Activated T-cell treated with anti-CD3 and anti-CD28 coated beads, Interleukin-2, amount 50 U/mL, for 72 hours (primary cell): ENCODE measurements around the gene ST6GAL1. TPM values are rescaled to one million over a fixed set of nuclear protein-coding genes. Genes with fewer than 3 reads are reported as not detected.
"Not testable (repeated sequence)": the region's sequence is repeated elsewhere in the genome, so short reads cannot be mapped to it uniquely, and the experiment has no call there.

Experiments
- ATAC-seq, 2 donors: fragments of 150-1000 bp; cut with Tn5 transposase; replicated peaks in 1 of 2; 2 replicates each; pipeline ENCODE4 v1.10.0; 2021; ENCODE audit warnings: moderate library complexity in 2 of 2, mild to moderate bottlenecking in 1 of 2
- DNase-seq, 2 donors: peaks; one replicate each; pipeline ENCODE4 v3.0.0; 2021 to 2022; ENCODE audit warnings: mixed read lengths in 1 of 2
- H3K27ac Mint-ChIP-seq: one replicate; pipeline ENCODE4 v1.8.0; 2022; ENCODE audit warnings: mild to moderate bottlenecking, moderate library complexity, mixed read lengths
- H3K27me3 Mint-ChIP-seq: one replicate; pipeline ENCODE4 v1.8.0; 2022; ENCODE audit warnings: low read depth, mixed read lengths
- H3K36me3 Mint-ChIP-seq, 2 donors: one replicate each; pipeline ENCODE4 v1.8.0; 2022; ENCODE audit warnings: mixed read lengths in 2 of 2, mild to moderate bottlenecking in 1 of 2; ENCODE audit not compliant: insufficient read depth in 2 of 2
- H3K4me1 Mint-ChIP-seq: one replicate; pipeline ENCODE4 v1.8.0; 2022; ENCODE audit warnings: low read depth, mixed read lengths
- H3K4me3 Mint-ChIP-seq, 2 donors: one replicate each; pipeline ENCODE4 v1.8.0; 2022; ENCODE audit warnings: mild to moderate bottlenecking in 2 of 2, mixed read lengths in 2 of 2, moderate library complexity in 2 of 2
- H3K9me3 Mint-ChIP-seq, 2 donors: one replicate each; pipeline ENCODE4 v1.8.0; 2022; ENCODE audit warnings: mixed read lengths in 2 of 2
- total RNA-seq, 2 donors: library from RNA; stranded (reverse); gene quantifications; one replicate each; pipeline ENCODE4 v1.2.3, GENCODE V29; 2022

The ST6GAL1 gene
- total RNA-seq, 2 donors from 2014 or later: 98.1 to 104 TPM

GRCh38 chr3:187051724-187052366 lies 121.5 kb downstream of the ST6GAL1 start:
- Mint-ChIP-seq H3K4me1 (peaks cover 47% of the 10 kb centered on the region), H3K36me3 (peaks cover 60 to 90% of the 10 kb centered on the region in 2 donors), H3K27ac (peak overlapping the region; percentile 76), H3K4me3 (no peak overlapping the region), H3K9me3 (peaks cover 21 to 22% of the 10 kb centered on the region in 2 donors), H3K27me3 (no peaks in the 10 kb centered on the region)
- no peak for DNase-seq
- no peak for ATAC-seq

DNA sequence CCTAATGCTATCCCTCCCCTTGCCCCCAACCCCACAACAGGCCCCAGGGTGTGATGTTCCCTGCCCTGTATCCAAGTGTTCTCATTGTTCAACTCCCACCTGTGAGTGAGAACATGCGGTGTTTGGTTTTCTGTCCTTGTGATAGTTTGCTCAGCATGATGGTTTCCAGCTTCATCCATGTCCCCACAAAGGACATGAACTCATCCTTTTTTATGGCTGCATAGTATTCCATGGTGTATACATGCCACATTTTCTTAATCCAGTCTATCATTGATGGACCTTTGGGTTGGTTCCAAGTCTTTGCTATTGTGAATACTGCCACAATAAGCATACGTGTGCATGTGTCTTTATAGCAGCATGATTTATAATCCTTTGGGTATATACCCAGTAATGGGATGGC lies 122.1 kb downstream of the ST6GAL1 start:
- H3K27ac Mint-ChIP-seq, DNase-seq, H3K4me3 Mint-ChIP-seq, ATAC-seq, H3K27me3 Mint-ChIP-seq: not testable (repeated sequence)
- H3K36me3 Mint-ChIP-seq: peaks cover 65 to 91% of the 10 kb centered on the region in 2 donors
- H3K9me3 Mint-ChIP-seq: peaks cover 24 to 25% of the 10 kb centered on the region in 2 donors
- H3K4me1 Mint-ChIP-seq: peaks cover 41% of the 10 kb centered on the region

GRCh38 chr3:187054433-187054832 lies 124.1 kb downstream of the ST6GAL1 start:
- ATAC-seq, H3K27ac Mint-ChIP-seq, H3K27me3 Mint-ChIP-seq, H3K4me3 Mint-ChIP-seq, DNase-seq: not testable (repeated sequence)
- peaks cover 66 to 96% of the 10 kb centered on the region in 2 donors for H3K36me3 Mint-ChIP-seq
- H3K9me3 Mint-ChIP-seq: peaks cover 21 to 25% of the 10 kb centered on the region in 2 donors
- peaks cover 28% of the 10 kb centered on the region for H3K4me1 Mint-ChIP-seq

DNA sequence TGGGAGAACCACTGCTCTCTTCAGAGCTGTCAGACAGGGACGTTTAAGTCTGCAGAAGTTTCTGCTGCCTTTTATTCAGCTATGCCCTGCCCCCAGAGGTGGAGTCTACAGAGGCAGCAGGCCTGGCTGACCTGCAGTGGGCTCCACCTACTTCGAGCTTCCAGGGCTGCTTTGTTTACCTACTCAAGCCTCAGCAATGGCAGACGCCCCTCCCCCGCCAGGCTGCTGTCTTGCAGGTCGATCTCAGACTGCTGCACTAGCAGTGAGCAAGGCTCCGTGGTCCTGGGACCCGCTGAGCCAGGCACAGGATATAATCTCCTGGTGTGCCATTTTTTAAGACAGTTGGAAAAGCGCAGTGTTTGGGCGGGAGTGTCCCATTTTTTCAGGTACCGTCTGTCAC lies 127.5 kb downstream of the ST6GAL1 start:
- H3K27ac Mint-ChIP-seq, H3K27me3 Mint-ChIP-seq: not testable (repeated sequence)
- H3K4me1 Mint-ChIP-seq: peaks cover 40% of the 10 kb centered on the region

GRCh38 chr3:187061748-187062147 lies 131.4 kb downstream of the ST6GAL1 start:
- ATAC-seq (no peak), DNase-seq (no peak)
- Mint-ChIP-seq H3K27ac (peak overlapping the region; percentile 60), H3K27me3 (no peaks in the 10 kb centered on the region), H3K4me3 (peak overlapping the region in 1 of 2 donors; percentile 28), H3K4me1 (peaks cover 73% of the 10 kb centered on the region), H3K36me3 (peaks cover 20 to 64% of the 10 kb centered on the region in 2 donors), H3K9me3 (peaks cover 3 to 4% of the 10 kb centered on the region in 2 donors)

More for the DNA sequence above, 127.5 kb downstream of the ST6GAL1 start:
- not testable (repeated sequence) for DNase-seq, H3K4me3 Mint-ChIP-seq, ATAC-seq
- H3K36me3 Mint-ChIP-seq: peaks cover 54 to 87% of the 10 kb centered on the region in 2 donors
- H3K9me3 Mint-ChIP-seq: peaks cover 21 to 22% of the 10 kb centered on the region in 2 donors

GRCh38 chr3:187062526-187063177 lies 132.3 kb downstream of the ST6GAL1 start:
- H3K4me3 Mint-ChIP-seq: peak overlapping the region; percentile 2 to 45
- H3K27ac Mint-ChIP-seq: peak overlapping the region; percentile 54
- H3K4me1 Mint-ChIP-seq: peaks cover 76% of the 10 kb centered on the region
- ATAC-seq: peak in 1 of 2 donors; percentile 6
- H3K27me3 Mint-ChIP-seq: no peaks in the 10 kb centered on the region
- no peak for DNase-seq
- H3K36me3 Mint-ChIP-seq: peaks cover 18 to 58% of the 10 kb centered on the region in 2 donors
- no peaks in the 10 kb centered on the region for H3K9me3 Mint-ChIP-seq

DNA sequence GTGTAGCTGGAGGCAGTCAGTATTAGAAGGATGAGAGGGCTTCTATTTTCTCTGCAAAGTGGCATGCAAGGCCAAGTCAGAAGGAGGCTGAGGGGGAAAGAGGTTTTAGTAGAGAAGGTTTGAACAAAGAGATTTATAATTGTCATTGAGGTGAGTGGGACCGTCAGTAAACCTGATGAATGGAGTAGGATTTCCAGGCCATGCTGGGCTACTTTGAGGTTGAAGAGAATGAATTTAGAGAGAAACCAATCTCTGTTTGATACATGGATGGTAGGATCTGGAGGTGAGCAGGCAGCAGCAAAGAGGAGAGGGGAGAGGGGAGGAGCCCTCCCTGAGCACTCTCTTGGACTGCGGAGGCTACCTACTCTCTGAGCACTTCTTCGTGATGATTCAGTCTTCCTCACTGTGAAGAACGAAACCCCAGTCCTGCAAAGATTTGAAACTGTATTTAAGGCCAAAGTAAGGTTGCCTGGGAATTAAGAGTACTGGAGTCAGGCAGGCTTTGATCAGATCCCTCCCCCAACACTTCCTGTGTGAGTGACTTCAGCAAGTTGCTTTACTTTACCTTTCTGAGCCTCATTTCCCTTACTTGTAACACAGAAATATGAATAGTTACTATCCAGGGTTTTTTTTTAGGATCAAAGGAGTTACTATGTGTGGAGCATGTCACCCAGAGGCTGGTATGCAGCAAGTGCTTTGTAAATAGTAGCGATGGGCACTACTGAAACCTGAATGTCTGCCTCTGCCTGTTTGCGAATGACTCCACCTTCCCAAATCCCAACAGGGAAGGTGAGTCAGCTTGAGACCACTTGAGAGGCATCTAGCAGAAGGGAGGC lies 133.2 kb downstream of the ST6GAL1 start:
- H3K27ac Mint-ChIP-seq: peak overlapping the region; percentile 54

DNA sequence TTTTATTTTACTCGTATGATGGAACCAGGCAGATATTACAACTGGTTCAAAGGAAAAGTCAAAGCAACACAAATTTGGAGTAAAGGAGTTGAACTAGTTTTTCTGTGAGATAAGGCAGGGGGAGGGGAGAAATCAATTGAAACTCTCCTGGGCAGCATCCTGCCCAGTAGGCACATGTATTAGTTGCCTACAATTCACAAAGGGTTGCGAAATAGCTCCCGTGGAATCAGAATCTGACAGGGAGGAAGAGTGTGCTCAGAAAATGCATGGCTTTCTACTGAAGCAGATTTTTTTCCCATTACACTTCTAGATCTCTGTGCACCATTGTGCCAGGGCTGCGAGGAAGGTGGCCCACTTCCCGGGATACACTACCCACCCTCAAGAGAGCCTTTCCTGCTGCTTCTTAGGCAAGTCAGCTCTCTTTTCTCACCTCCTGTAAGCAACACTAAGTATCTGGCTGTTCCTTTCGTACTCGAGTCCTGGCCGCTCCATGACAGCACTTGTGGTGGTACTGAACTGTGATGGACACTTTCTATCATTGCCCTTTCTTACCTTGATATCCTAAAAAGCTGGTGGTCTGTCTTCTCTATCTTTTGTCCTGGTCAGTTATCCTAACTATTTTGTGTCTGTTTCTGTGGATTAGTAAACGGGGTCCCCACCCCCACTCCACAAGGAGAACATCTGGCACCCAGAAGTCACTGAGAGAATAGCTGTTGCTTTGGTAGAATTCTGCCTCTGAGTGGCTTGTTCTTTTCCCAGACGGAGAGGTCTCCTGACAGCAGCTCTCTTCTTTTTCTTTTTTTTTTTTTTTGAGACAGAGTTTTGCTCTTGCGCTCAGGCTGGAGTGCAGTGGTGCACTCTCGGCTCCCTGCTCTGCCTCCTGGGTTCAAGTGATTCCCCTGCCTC lies 134.1 kb downstream of the ST6GAL1 start:
- Mint-ChIP-seq H3K27me3 (no peaks in the 10 kb centered on the region), H3K4me3 (no peak overlapping the region), H3K36me3 (peaks cover 16 to 48% of the 10 kb centered on the region in 2 donors), H3K27ac (peak overlapping the region; percentile 92), H3K9me3 (no peaks in the 10 kb centered on the region), H3K4me1 (peaks cover 69% of the 10 kb centered on the region)
- DNase-seq (no peak), ATAC-seq (no peak)

More for the DNA sequence above, 133.2 kb downstream of the ST6GAL1 start:
- Mint-ChIP-seq H3K9me3 (no peaks in the 10 kb centered on the region), H3K4me3 (peak overlapping the region; percentile 2 to 45), H3K36me3 (peaks cover 19 to 54% of the 10 kb centered on the region in 2 donors), H3K4me1 (peaks cover 76% of the 10 kb centered on the region), H3K27me3 (no peaks in the 10 kb centered on the region)
- peak; percentile 62 to 69 for ATAC-seq
- no peak for DNase-seq

GRCh38 chr3:187066228-187066995 lies 136.1 kb downstream of the ST6GAL1 start:
- no peaks in the 10 kb centered on the region for H3K9me3 Mint-ChIP-seq
- H3K4me1 Mint-ChIP-seq: peaks cover 49% of the 10 kb centered on the region
- no peaks in the 10 kb centered on the region for H3K27me3 Mint-ChIP-seq

DNA sequence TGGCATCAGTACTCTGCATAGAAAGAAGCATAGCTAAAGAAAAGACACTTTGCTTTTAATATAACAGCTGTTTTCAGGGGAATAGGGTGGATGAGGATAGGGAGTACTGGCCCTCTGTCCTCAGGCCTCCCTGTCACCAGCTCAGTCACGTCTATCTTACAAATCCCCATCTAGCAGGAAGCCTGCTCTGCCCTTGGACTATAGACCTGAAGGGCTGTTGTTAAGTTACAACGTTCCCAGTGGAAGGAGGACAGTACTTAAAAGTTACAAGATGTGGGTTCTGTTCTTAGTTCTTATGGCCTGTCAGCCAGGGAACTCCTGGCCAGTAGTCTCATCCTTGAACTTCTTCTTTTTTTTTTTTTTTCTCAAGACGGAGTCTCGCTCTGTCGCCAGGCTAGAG lies 138.5 kb downstream of the ST6GAL1 start:
- DNase-seq (no peak), ATAC-seq (no peak)
- Mint-ChIP-seq H3K36me3 (peaks cover 19 to 44% of the 10 kb centered on the region in 2 donors), H3K27ac (peak overlapping the region; percentile 64), H3K27me3 (no peaks in the 10 kb centered on the region), H3K4me3 (no peak overlapping the region), H3K9me3 (no peaks in the 10 kb centered on the region), H3K4me1 (peaks cover 26% of the 10 kb centered on the region)

More at GRCh38 chr3:187066228-187066995, 136.1 kb downstream of the ST6GAL1 start:
- Mint-ChIP-seq H3K4me3 (no peak overlapping the region), H3K27ac (peak overlapping the region; percentile 70), H3K36me3 (peaks cover 18 to 49% of the 10 kb centered on the region in 2 donors)
- ATAC-seq: peak; percentile 59 to 75
- DNase-seq: peak; percentile 41 to 47

DNA sequence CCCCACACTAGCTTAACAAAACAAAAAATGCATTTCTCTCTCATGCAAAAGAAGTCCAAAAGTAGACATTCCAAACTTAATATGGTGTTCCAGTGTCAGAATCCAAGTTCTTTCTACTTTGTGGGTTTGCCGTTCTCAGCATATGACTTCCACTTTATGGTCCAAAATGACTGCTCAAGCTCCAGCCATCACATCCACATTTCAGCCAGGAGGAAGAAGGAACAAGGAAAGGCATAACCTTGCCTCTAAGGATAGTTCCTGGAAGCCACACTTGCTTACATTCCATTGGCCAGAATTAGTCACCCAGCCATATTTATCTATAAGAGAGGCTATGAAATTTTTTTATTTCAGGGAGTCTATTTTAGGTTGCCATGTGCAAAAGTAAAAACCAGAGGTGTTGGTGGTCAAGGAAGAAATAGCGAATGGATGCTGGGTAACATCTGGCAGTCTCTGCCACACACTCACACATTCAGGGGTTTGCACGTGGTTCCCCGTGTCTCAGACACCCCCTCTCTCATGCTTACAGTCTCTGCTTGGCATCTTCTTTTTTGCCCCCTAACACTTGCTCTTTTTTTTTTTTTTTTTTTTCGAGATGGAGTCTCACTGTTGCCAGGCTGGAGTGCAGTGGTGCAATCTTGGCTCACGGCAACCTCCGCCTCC lies 139.7 kb downstream of the ST6GAL1 start:
- Mint-ChIP-seq H3K9me3 (no peaks in the 10 kb centered on the region), H3K36me3 (peaks cover 20 to 39% of the 10 kb centered on the region in 2 donors), H3K4me1 (peaks cover 14% of the 10 kb centered on the region), H3K27me3 (no peaks in the 10 kb centered on the region), H3K4me3 (no peak overlapping the region), H3K27ac (peak overlapping the region; percentile 39)
- DNase-seq (no peak), ATAC-seq (no peak)
